GM18508 (cell line): Measurements from ENCODE around the gene CCNA1.

ENCODE experiments used
- ATAC-seq: cut with Tn5 transposase; IDR thresholded peaks from one replicate; pipeline ENCODE4 v1.9.1; 2021; ENCODE audit warnings: moderate number of reproducible peaks; ENCODE audit not compliant: insufficient read depth, unreplicated experiment

The CCNA1 gene

GRCh38 chr13:36432106-36432544 lies at the start of gene CCNA1:
Gene CCNA1 (plus strand): TSS chr13:36432495. CDS start chr13:36433057, 562 bp downstream.
- no peak for ATAC-seq

DNA sequence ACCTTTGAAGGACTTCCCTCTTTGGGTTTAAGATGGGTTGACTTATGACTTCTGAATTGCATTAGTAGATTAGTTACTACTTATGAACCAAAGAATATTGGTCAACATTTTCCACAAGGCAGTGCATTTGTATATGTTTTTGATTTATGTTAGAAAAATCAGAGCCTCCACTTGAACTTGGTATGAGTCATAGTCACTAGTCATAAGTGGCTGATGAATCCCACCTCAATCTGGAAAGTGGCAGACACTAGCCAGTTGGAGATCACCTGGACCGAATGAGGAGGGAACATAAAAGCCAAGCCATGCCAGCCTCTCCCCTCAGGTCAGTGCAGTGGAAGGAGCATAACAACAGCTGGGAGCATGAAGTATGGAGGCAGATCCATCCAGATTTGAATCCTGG lies 46.8 kb upstream of the CCNA1 start:
- no peak for ATAC-seq

GRCh38 chr13:36395280-36395679 lies 37.0 kb upstream of the CCNA1 start:
- no peak for ATAC-seq

DNA sequence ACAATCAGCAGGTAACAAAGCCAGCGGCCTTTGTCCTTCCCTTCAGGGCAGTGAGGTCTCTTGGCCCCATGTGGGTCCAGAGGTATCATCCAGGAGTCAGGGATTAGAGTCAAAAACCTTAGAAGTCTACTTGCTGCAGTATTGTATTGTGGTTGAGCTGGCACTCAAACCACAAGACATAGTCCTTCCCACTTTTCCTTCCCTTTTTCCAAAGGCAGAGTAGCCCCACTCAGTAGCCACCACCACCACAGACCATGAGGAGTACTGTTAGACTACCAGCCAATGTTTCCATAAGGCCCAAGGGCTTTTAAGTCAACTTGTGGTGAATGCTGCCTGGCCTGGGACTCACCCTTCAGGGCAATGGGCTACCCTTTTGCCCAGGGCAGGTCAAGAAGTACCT lies 27.1 kb upstream of the CCNA1 start:
- no peak for ATAC-seq

DNA sequence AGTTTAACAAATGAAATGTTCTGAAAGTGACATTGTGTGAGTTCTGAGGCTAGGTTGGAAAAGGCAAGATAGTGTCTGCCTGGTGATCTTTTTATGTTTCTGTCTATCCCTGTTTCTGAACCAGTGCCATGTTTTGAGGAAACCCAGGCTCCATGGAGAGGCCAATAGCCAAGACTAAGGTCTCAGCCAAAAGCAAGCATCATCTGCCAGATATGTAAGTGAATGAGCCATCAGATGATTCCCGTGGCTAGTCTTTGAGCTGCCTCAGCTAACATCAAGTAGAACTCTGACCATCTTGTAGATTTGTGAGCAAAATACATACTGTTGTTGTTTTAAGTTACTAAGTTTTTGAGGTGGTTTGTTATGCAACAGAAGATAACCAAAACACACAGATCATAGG lies 19.6 kb upstream of the CCNA1 start:
- no peak for ATAC-seq

DNA sequence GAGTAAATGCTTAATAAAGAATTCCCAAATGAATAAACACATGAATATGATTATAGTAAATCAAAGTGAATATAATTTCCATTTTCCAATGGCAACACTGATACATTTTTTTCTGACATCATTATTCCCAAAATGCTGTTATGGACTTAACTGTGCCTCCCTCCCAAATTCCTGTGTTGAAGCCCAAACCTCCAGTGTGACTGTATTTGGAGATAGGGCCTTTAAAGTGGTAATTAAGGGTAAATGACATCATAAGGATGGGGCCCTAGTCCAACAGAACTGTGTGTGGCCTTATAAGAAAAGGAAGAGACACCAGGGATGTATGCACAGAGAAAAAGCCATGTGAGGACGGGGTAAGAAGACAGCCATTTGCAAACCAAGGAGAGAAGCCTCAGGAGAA lies 19.1 kb upstream of the CCNA1 start:
- ATAC-seq = no peak

GRCh38 chr13:36414461-36414860 lies 17.8 kb upstream of the CCNA1 start:
- ATAC-seq = no peak

DNA sequence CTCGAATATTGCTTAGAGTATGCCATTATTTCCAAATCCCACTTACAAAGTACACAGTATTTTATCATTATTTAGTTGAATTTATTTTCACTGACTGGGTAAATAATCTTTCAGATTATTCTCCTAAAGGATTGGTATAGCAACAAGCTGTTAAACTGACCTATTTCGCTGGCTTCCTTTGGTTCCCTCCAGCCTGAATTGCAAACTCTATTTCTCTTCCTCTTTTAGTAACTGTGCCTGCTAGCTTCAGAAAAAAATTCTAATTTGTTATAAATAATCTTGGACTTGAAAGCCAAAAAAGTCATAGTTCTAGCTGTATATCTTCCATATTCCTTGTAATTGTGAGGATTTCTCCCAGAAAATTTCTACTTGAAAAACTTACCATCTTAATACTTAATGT lies 15.0 kb upstream of the CCNA1 start:
- no peak for ATAC-seq

DNA sequence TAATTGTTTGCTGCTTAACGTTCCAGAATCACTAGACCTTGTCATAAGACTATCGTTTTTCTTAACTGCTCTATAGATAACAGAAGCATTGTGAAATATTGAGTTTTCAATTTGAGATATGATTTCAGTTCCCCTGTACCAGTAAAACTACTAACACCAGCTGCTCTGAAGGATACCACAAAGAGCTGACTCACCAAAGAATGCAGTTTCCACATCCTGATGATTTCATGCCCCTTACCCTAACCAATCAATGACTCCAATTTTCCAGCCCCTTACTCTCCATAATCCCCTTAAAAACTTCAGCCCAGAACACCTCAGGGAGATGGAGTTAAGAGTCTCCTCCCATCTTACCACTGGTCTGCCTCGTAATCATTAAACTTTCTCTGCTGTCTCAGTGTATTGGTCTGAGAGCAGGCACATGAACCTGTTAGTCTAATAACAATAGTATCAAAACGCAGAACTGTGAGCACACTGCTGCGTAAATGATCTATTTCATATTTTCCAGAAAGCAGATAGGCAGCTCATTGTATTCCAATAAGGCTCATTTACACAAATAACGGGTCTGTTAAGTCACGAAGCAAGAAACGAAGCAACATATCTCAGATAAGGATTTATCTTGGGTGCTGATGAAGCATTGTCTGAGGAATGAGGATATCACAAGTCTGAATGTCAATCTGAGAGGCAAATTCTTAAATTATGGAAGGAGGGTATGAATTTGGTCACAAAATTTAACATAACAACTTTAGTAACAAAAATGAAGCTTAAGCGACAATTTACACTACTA lies 14.1 kb upstream of the CCNA1 start:
- ATAC-seq = peak; percentile 90

DNA sequence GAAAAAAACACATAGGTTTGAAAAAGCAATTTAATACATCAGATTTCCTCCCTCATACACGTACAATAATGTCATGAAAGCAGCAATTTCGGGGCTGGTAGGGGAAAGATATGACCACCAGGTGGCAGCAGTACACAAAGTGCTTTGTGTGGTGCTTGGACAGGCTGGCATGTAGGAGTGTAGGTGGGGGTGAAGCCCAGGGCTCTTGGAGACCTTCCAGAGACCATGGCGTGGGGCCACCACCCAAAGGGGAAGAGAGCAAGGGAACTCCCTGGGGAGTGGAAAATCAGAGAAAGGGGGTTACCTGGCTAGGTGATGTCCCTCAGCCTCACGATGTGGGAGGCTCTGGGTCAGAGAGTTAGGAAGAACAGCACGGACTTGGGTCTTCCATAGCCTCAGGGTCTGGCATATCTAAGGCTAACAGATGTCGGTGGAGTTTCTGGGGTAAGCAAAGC lies 11.8 kb upstream of the CCNA1 start:
- peak; percentile 55 for ATAC-seq

DNA sequence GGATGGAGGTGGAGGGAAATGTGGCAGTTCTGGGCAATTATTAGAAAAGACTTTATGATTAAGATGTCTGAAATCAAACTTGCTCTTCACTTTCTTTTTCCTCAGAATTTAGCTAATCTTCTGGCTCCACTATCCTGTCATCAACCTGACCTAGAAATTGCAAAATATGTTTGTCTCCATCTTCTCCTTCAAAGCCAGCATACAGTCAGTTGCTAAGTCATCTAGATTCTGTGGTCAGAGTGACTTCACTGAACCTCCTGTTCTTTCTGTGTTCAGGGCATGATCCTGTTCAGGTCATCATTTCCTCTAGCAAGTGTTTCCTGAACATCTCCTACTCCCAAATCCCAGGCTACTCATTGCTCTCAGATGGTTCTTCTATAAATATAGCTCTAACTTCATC lies 10.8 kb upstream of the CCNA1 start:
- ATAC-seq = no peak

DNA sequence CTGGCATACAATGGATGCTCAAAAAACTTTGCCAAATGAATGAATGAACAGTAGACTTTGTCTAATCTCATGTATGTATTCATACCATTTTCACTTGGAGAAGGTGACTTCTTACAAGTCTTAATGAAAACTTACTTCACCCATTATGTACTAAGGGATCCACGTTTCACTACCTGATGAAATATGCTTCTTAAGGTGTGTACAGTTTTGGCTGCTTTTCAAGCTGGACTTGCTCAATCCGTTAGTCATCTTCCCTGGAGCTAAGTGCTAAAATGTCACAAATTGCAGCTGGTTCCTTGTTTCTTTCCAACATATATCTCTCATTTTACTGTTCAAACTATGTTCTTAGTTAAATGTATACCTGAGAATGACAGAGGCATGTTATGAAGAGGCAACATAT lies 4.2 kb upstream of the CCNA1 start:
- no peak for ATAC-seq

DNA sequence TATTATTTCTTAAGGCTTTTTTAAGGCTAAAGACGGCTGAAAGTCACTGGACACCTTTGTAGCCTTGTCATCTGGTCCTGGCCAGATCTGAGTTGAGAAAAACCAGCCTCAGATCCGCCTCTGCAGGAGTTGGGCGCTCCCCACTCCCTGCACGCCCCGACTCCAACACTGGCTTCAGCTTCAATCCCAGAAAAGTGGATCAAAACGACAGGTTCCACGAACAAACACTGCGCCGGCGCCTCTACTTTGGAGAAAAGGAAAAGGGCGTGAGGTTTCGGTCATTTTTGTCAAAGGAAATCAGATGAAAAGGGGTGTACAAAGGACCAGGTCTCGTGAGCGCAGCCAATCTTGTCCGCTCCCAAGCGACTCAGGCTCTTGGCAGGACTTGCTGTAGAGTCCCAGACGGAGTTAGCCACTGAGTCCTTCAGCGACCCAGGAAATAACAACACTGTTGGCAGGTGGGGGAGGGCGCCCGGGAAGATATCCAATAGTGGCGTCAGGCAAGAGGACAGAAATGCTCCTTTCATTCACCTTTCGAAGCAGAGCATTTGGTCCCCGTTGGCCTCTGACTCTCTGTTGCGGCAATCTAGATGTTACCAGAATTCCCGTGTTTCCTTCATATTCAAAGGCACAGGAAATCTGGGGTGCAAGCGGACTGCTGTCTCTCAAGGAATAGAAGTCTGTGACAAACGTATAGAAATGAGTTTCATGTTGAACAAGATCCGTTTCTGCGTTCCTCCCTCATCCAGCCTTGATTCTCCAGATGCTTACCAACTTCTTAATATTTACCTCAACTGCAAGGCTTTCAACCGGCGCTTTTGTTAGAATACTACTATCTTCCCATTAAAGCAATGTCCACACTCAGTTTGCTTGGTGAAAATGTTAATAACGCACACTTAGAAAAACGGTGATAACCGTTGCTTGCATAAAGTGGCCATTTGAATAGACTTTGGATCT lies 1.8 kb upstream of the CCNA1 start:
- no peak for ATAC-seq

- no peak for ATAC-seq
These were observed 840 bp upstream of the CCNA1 start for GRCh38 chr13:36431204-36432105.

- no peak for ATAC-seq
These were observed 4.5 kb downstream of the CCNA1 start for GRCh38 chr13:36436811-36437210.

DNA sequence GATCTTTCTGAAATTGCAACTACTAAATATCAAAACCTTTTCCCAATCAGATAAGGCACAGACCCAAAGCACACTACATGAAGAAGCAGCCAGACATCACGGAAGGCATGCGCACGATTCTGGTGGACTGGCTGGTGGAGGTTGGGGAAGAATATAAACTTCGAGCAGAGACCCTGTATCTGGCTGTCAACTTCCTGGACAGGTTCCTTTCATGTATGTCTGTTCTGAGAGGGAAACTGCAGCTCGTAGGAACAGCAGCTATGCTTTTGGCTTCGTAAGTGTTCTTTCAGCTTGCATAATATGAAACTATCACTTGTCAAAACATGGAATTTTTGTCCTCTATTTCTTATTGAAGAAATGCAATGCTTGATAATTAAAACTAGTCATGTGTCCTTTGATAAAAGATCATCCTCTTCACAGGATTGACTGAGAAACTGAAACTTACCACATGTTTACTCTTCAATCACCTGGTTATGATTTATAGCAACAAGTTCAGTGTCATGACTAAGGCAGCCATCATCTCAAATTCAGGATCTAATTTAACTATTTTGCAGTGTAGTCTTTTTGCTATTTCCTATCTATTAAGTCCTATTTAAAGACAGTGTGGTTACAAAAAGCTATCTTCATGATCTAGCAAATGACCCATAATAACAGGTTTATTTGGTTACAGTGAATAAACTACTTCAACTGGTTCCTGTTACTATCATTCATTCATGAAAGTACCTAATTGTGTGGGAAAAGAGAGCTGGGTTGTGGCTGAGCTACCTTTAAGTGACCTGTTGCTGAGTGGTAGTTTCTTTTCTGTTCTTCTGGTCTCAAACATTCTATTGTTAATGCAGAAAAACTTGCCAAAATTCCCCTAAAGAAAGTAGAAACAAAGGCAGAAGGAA lies 6.5 kb downstream of the CCNA1 start:
- no peak for ATAC-seq

DNA sequence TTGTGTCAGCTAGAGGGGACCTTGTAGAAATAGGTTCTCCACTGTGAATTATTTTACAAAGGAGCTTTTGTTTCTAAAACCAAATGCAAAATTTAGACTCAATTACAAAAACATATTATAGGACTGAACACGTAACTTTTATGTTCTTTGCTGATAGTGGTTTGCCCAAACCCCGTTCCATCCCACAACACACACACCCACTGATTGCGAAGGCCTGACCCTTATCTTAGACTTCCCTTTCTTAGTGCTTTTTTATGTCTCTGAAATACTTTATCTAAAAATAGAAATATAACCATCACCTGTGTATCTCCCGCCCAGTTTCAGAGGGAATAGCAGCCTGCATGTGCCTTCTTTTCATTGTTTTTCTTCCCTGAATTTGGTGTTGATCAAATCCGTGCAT lies 13.0 kb downstream of the CCNA1 start:
- no peak for ATAC-seq

GRCh38 chr13:36445891-36446351 lies 13.6 kb downstream of the CCNA1 start:
- ATAC-seq = no peak

- ATAC-seq = no peak
These were observed 15.2 kb downstream of the CCNA1 start for GRCh38 chr13:36447501-36447900.
